DMS79 (cell line): ENCODE results near the gene AFDN.

ENCODE experiments used
- DNase-seq: peaks from one replicate; lab custom pipeline; 2025; lab: John Stamatoyannopoulos, UW

Gene AFDN

GRCh38 chr6:167826896-167827582 lies at the start of gene AFDN:
AFDN (plus strand) TSS chr6:167826911; CDS start chr6:167827133, 222 bp downstream.
- no peak for DNase-seq

- DNase-seq: no peak
Observed at GRCh38 chr6:167778497-167779128, 48.1 kb upstream of the AFDN start.

DNA sequence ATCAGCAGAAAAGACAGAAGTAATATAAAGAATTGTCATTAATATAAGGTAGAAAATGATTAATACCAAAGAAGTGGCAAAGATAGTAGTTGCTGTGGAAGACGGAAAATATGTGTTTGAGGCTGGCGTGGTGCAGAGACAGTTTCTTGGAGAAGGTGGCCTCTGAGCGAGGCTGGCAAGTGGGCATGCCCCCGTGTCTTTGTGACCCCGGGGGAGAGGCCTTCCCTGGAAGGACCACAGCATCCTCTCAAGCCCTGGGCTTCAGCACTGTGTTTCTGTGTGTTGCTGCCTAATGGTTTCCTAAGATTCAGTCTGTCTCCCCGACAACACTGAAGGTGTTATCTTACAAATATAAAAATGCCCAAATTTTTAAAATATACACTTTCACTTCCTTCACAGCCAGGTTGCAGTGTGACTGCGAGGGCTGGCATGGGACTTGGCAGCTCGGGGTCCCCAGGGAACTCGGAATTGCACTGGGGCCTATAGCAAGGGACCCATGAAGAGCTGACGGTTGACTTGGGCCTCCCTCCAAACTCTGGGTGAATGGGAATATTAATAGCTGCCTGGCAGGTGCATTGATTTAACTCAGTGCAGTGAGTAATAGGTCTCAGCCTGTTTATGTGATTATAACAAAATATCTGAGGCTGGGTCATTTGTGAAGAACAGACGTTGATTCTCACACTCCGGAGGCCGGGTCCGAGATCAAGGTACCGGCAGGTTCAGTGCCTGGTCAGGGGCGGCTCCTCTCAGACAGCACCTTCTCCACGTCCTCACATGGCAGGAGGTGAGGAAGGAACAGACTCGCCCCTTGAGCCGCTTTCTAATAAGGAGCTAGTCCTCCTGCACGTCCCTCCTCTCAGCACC lies 47.4 kb upstream of the AFDN start:
- no peak for DNase-seq

DNA sequence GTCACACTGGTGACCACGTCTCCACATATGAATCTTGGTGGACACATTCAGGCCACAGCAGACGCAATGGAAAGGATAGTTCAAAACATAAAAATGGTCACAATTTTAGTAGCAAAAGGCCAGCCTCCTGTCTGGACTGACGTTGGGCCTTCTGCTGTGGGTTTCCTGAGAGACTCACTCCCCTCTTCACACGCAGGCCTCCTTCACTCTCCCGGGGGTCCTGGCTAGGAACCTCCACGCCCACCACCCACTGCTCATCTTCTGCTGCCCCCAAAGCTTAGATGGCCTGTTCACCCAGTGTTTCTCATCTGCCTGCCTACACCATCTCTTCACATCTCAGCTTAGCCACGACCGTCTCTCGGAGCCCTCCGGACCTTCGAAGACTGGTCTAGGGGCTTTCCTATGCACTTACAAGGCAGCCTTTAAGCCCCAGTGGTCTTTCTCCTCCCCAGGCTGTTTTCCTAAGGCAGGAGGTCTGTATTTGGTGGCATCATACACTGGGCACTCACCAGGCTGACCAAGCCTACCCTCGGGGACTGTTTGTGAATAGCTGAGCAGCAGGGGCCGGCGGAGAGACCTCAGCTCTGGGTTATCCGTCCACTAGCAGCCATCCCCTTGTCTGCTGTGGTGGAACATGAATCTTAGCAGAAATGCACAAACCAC lies 46.6 kb upstream of the AFDN start:
- DNase-seq: no peak

DNA sequence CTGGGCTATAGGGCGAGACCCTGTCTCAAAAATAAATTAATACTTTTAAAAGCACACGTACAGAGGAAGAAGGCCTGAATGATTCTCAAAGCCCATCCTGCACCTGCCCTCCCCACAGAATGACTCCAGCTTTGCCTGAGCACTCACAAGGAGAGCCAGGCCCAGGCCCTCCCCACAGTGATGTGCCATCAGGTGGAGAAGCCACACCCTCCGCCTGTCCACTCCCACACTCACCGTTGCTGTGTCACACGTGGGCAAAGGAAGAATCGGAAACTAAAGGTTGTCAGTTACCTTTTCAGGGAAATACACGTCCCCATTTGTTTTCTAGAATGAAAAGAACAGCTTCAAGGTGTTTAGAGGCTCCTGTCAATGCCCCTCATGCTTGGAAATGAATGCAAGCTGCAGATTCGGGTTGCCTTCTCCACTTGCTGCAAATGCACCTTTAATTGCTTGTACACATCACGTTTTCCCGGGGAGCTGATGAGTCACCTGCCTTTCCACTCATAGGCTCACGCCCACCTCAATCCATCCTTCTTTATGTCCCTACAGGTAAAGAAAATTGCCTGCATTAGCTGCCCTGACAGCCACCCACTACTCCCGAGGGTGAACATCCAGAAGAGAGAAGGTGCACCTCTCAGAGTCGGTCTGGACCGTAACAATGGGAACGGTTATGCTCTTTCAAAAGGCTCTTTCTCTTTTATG lies 45.5 kb upstream of the AFDN start:
- no peak for DNase-seq

GRCh38 chr6:167781868-167782267 lies 44.8 kb upstream of the AFDN start:
- DNase-seq: no peak

GRCh38 chr6:167782698-167783517 lies 43.8 kb upstream of the AFDN start:
- DNase-seq: no peak

- no peak for DNase-seq
Observed at GRCh38 chr6:167786853-167787675, 39.6 kb upstream of the AFDN start.

DNA sequence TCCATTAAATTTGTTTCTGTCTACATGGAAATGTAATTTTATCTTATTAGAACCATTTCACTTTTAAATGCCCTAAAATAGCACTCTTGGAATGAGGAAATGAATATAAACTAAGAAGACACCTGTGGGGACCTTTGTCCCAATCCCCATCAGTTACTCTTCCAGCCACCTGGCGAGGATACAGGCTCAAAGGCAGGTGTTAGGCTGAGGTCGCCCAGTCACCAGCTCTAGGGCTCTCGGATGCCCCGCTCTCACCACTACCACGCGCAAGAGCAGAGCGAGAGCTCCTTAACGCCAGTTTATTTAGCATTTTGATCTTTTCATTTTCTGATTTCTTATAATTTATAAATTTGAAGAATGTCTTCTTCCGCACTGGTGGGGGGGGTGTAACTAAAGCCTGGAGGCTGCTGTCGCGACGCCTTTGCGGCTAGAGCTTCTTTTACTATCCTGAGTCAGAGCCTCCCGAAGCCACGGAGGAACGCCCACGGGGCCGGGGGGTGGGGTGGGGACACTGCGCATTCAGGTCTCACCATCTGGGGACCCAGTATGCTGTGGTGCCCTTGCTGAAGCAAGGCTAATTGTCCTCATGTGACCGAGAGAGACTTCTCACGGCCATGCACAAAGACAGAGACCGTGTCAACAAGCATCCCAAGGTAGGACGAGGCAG lies 38.7 kb upstream of the AFDN start:
- no peak for DNase-seq

GRCh38 chr6:167788563-167788903 lies 38.2 kb upstream of the AFDN start:
- no peak for DNase-seq

- no peak for DNase-seq
Observed at GRCh38 chr6:167789358-167789757, 37.4 kb upstream of the AFDN start.

GRCh38 chr6:167791091-167791779 lies 35.5 kb upstream of the AFDN start:
- DNase-seq: no peak

DNA sequence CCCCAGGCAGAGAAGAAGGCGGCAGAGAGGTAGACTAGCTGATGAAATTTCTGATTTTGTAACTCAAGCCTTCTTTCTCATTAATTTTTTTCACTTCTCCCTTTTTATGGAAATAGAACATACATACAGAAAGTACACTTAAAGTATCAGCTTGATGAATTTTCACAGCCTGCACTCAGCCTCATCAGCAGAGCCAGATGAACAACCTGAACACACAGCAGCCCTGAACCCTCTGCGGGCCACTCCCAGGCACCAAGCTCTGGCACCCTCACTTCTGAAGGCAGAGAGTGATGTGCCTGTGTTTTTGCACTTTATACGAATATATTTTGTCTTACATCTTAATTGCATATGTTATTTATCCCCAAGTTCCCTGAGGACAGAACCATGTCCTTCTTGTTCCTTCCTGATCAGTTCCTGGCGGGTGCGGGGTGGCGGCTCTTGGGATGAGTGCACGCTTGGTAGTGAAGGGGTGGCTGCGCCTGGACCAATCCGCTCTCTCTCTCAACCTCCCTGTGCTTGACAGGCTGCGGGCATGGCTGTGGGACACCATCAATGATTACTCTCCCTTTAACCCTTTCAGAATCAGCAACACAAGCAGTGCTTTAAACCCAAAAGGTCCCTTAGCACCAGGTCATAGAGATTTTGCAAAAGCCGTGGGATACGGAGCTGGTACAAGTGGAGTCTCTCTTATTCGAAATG lies 34.8 kb upstream of the AFDN start:
- DNase-seq: no peak

DNA sequence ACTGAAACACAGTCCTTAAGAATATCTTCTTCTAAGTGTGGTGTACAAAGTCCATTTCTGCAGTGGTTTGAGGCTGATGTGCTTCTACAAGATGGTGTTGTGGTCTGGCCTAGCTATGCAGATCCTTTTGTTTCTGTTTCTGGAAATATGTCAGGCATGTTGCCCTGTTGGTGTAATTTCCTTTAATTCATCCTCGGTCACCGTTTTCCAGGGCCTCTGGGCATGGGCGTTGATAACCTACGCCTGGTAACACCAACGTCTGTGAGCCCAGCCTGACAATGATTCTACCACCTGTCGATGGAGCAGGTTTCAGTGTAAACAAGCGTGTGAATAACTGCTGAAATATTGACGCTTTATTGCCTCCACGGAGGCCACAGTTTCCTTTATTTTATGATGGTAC lies 33.3 kb upstream of the AFDN start:
- DNase-seq: no peak

GRCh38 chr6:167794161-167795157 lies 32.3 kb upstream of the AFDN start:
- no peak for DNase-seq

DNA sequence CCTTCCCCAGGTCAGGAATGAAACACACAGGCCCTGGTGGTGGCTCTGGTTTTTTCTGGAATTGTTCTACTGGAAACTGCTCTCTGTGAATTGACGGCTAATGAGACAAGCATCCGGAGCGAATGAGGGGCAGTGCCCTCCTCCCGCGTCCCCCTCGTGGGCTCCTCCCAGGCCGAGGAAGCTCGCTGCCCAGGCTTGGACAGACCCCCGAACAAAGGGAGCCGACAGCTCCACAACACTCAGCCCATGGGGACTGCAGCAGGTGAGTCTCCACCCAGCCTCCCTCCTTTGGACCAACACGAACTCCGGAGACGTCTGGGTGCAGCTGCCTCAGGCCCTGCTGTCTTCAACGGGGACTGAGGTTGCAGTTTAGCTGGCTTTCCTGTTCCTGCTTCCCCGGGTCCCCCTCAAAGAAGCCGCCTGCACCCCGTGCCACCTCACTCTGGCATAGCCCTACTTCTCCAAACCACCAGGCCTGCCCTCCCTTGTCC lies 31.3 kb upstream of the AFDN start:
- no peak for DNase-seq

DNA sequence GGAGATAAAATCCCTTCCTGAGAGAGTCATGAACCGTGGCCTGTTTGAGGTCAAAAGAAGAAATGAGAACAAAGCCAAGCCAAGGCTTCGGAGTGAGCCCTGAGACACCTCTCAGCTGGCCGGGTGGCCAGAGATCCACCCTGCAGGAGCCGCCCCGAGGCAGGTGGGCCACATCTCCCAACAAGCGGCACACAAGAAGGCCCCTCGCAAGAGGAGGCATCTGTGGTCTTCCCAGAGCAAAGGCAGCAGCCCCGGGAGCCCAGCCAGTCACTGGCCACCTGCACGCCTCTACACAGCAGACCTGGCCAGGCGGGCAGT lies 30.9 kb upstream of the AFDN start:
- no peak for DNase-seq
